NCI-H526 (cell line): ENCODE results near the gene STARD13.

Source experiments
- DNase-seq, 2 experiments: peaks; one replicate each; lab custom pipeline; 2025; lab: John Stamatoyannopoulos, UW

STARD13 gene

GRCh38 chr13:33112766-33113165 is 172.8 kb downstream of the STARD13 start:
- no peak for DNase-seq

- DNase-seq = peak; percentile 96 to 99
Observed at GRCh38 chr13:33111414-33112110, 174.0 kb downstream of the STARD13 start.

GRCh38 chr13:33110713-33111413 is 174.7 kb downstream of the STARD13 start:
- peak in 1 of 2 experiments; percentile 45 for DNase-seq

GRCh38 chr13:33110386-33110712 is 175.2 kb downstream of the STARD13 start:
- no peak for DNase-seq

- DNase-seq = peak in 1 of 2 experiments; percentile 14
Observed at GRCh38 chr13:33109801-33110200, 175.8 kb downstream of the STARD13 start.

- DNase-seq = no peak
Observed at GRCh38 chr13:33109271-33109697, 176.3 kb downstream of the STARD13 start.

GRCh38 chr13:33108620-33109019 is 176.9 kb downstream of the STARD13 start:
- no peak for DNase-seq

GRCh38 chr13:33107361-33107760 is 178.2 kb downstream of the STARD13 start:
- DNase-seq = no peak

- DNase-seq = no peak
Observed at GRCh38 chr13:33106656-33107360, 178.7 kb downstream of the STARD13 start.

GRCh38 chr13:33105387-33106005 is 180.1 kb downstream of the STARD13 start:
- DNase-seq = no peak

- DNase-seq = no peak
Observed at GRCh38 chr13:33103457-33103856, 182.1 kb downstream of the STARD13 start.

- no peak for DNase-seq
Observed at GRCh38 chr13:33101835-33102234, 183.7 kb downstream of the STARD13 start.

- no peak for DNase-seq
Observed at GRCh38 chr13:33100886-33101285, 184.7 kb downstream of the STARD13 start.

- no peak for DNase-seq
Observed at GRCh38 chr13:33099860-33100259, 185.7 kb downstream of the STARD13 start.

- no peak for DNase-seq
Observed at GRCh38 chr13:33096886-33097605, 188.5 kb downstream of the STARD13 start.

GRCh38 chr13:33092073-33092987 is 193.2 kb downstream of the STARD13 start:
- DNase-seq = peak; percentile 81 to 82

GRCh38 chr13:33091415-33091774 is 194.2 kb downstream of the STARD13 start:
- DNase-seq = no peak

GRCh38 chr13:33090755-33091414 is 194.7 kb downstream of the STARD13 start:
- peak in 1 of 2 experiments; percentile 10 for DNase-seq

- no peak for DNase-seq
Observed at GRCh38 chr13:33089311-33089710, 196.2 kb downstream of the STARD13 start.

- no peak for DNase-seq
Observed at GRCh38 chr13:33087790-33088189, 197.8 kb downstream of the STARD13 start.
